ENCODE measurements around the gene WDR45. TPM values are rescaled to one million over a fixed set of nuclear protein-coding genes. Genes with fewer than 3 reads are reported as not detected.
A peak's percentile ranks its signal among the peaks of the same experiment; 100 is the strongest.

WDR45 gene
- total RNA-seq, result 75.7 TPM

GRCh38 chrX:49079489-49080428 is at the start of gene WDR45:
Gene WDR45, minus strand, starts transcription at chrX:49079887. Its CDS starts 1,792 bp downstream, at chrX:49078095.
- peak; percentile 31 to 80 (median 74) for DNase-seq (ENCODE audit: low read depth in 2 of 3, low spot score in 2 of 3)

- DNase-seq (ENCODE audit: low read depth in 2 of 3, low spot score in 2 of 3), result peak in 1 of 3 donors; percentile 30
Measured at GRCh38 chrX:49129427-49129826, 49.7 kb upstream of the WDR45 start.

- DNase-seq (ENCODE audit: low read depth in 2 of 3, low spot score in 2 of 3), result peak in 1 of 3 donors; percentile 44
Measured at GRCh38 chrX:49127742-49128258, 48.1 kb upstream of the WDR45 start.

DNA sequence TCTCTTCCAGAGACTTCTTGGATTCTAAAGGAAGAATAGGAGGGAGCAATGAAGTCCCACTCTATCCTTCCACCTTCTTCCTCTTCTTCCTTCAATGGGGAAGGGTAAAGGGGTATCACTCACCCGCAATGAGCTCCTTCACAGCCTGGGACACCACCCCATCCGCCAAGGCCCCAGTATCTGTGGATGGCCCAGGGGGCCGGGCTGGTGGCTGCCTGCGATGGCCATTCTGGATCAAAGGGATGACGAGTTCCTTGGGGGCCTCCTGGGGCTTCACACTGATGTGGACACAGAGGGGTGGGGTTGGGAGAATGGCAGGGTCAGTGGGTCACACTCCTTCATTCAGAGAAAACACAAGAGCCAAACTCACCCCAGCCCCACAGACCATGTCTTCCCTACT is 42.8 kb upstream of the WDR45 start:
- DNase-seq (ENCODE audit: low read depth in 2 of 3, low spot score in 2 of 3), result no peak

- peak in 1 of 3 donors; percentile 34 for DNase-seq (ENCODE audit: low read depth in 2 of 3, low spot score in 2 of 3)
Measured at GRCh38 chrX:49120091-49120490, 40.4 kb upstream of the WDR45 start.

- no peak for DNase-seq (ENCODE audit: low read depth in 2 of 3, low spot score in 2 of 3)
Measured at GRCh38 chrX:49117581-49117980, 37.9 kb upstream of the WDR45 start.

DNA sequence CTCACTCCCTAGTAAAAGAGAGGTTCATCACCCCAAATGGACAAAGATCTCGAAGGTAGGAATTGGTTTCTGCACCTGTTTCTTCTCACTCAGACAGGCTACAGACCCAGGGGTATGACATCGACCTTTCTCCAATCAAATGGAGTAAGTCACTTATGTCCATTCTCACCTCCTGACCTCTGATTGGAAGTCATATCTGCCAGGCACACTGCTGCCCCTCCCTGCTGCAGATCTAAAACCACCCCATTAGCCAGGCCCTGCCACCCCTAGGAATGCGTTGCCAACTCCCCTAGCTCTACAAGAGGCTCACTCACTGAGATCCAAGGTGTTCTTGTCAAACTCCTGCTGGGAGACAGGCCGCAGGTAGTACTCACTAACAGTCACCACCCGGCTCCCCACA is 37.0 kb upstream of the WDR45 start:
- DNase-seq (ENCODE audit: low read depth in 2 of 3, low spot score in 2 of 3), result no peak

DNA sequence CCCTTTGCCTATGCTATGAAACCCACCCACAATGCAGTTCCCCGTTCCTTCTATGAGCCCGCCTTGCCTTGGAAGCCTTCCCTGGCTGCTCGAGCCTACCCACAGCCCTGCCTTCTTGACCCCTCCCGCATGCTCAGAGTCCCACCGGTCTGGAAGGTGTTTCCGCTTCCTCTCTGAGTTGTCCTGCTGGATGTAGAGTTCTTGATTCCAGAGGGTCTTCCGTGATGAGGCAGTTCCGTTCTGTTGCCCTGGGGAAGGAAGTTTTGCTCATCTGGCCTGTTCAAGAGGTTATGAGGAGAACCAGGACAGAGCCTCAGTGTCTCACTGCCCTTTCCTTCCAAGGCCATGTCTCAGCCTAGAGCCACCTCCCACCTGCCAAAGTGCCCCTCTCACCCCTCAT is 36.4 kb upstream of the WDR45 start:
- no peak for DNase-seq (ENCODE audit: low read depth in 2 of 3, low spot score in 2 of 3)

- no peak for DNase-seq (ENCODE audit: low read depth in 2 of 3, low spot score in 2 of 3)
Measured at GRCh38 chrX:49111791-49112190, 32.1 kb upstream of the WDR45 start.

- DNase-seq (ENCODE audit: low read depth in 2 of 3, low spot score in 2 of 3), result no peak
Measured at GRCh38 chrX:49110417-49110816, 30.7 kb upstream of the WDR45 start.

DNA sequence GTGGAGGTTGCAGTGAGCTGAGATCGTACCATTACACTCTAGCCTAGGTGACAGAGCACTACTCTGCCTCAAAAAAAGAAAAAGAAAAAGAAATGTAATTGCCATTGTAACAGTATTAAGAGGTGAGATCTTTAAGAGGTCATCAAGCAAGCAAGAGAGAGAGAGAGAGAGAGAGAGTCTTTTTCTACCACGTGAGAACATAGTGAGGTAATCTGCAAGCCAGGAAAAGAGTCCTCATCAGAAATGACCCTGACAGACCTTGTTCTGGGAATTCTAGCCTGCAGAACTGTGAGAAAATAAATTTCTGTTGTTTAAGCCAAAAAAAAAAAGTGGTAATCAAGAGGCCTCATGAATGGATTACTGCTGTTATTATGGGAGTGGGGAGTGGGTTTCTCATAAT is 29.0 kb upstream of the WDR45 start:
- no peak for DNase-seq (ENCODE audit: low read depth in 2 of 3, low spot score in 2 of 3)

GRCh38 chrX:49106930-49107329 is 27.2 kb upstream of the WDR45 start:
- peak in 1 of 3 donors; percentile 48 for DNase-seq (ENCODE audit: low read depth in 2 of 3, low spot score in 2 of 3)

DNA sequence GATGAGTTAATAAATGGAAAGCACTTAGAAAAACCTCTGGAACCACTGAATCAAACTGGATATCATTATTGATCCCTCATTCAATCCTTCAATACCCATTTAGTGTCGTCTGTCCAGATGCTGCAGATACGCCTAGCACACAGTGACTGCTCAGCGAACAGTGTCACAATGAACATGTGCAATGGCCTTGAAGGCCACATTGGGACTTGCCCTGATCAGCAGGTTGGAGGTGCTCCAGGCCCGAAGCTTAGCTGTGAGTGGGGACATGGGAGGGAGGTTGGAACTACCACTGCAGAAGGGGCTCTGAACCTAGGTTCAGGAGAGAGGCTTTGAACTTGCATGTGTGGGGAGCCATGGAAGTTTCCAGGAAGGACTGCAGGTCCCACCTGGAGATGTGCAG is 26.6 kb upstream of the WDR45 start:
- DNase-seq (ENCODE audit: low read depth in 2 of 3, low spot score in 2 of 3), result no peak

- DNase-seq (ENCODE audit: low read depth in 2 of 3, low spot score in 2 of 3), result no peak
Measured at GRCh38 chrX:49103637-49104036, 23.9 kb upstream of the WDR45 start.

DNA sequence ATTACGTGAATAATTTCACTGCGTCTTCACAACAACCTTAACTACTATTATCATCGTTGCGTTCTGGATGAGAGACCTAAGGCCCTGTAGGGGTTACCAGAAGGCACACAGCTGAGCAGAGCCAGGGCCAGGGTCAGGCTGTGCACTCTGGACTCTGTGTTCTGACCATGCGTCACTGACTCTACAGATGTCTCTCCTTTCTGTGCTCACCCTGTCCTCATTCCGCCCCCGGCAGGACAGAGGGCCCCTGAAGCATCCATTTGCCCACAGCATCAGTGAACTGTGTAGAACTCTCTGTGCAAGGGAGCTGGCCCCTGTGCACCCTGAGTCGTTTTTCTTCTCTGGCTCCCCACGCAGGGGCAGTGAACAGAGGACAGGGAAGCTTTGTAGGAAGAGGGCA is 22.5 kb upstream of the WDR45 start:
- no peak for DNase-seq (ENCODE audit: low read depth in 2 of 3, low spot score in 2 of 3)

DNA sequence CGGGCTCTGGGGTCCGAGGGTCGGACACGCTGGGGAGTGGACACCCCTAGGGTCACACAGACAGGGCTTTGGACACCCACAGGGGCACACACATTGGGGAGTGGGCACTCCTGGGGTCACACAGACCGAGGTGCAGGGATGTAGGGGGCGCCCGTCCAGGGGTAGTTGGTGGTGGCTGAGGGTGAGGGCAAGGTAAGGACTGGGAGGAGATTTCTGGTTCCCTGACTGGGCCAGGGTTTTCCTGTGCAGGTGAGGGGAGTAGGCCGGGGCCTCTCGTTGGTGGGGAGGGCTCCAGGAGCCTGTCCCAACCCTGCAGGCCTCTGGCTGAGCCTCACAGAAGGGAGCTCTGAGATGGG is 21.9 kb upstream of the WDR45 start:
- peak in 1 of 3 donors; percentile 13 for DNase-seq (ENCODE audit: low read depth in 2 of 3, low spot score in 2 of 3)

DNA sequence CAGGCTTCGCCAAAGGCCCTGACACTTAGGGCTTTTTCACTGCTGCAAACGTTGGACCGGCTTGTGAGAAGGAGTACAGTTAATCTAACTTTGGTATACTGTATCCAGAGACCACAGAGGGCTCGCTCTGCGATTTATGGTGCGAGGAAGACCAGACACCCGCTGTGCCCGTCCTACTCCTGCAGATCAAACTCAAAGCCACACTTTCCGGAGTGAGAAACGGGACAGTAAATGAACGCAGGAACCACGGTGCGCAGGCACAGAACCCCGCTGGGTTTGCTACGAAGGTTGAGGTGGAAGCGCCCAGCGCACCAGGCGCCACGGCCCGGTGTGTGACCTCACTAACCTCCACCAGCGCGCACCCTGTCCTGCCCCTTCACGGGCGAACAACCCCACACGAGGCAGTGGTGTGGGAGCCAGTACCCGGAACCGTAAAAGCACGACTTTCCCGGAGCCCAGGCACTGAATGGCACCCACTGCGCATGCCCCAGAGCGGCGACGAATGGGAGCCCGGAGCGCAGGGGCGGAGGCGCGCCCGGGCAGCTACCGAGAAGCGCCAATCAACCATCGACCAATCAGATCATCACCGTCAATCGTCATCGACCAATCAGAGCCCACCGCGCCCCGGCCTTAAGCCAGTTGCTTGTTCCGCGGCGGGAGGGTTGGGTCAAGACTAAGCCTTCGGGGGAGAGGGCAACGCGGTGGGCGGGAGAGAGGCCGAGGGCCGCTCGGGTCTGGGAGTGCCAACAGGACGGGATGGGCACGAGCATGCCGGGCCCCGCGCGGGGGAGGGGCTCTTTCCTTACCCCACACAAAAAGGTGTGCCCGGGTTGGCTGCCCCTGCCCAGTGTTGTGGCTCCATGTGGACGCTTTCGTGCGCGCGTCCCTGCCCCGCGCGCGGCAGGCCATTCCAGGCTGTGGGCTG is 21.3 kb upstream of the WDR45 start:
- peak; percentile 72 to 90 (median 87) for DNase-seq (ENCODE audit: low read depth in 2 of 3, low spot score in 2 of 3)

GRCh38 chrX:49096419-49096818 is 16.7 kb upstream of the WDR45 start:
- no peak for DNase-seq (ENCODE audit: low read depth in 2 of 3, low spot score in 2 of 3)

- DNase-seq (ENCODE audit: low read depth in 2 of 3, low spot score in 2 of 3), result no peak
Measured at GRCh38 chrX:49089553-49089952, 9.9 kb upstream of the WDR45 start.

DNA sequence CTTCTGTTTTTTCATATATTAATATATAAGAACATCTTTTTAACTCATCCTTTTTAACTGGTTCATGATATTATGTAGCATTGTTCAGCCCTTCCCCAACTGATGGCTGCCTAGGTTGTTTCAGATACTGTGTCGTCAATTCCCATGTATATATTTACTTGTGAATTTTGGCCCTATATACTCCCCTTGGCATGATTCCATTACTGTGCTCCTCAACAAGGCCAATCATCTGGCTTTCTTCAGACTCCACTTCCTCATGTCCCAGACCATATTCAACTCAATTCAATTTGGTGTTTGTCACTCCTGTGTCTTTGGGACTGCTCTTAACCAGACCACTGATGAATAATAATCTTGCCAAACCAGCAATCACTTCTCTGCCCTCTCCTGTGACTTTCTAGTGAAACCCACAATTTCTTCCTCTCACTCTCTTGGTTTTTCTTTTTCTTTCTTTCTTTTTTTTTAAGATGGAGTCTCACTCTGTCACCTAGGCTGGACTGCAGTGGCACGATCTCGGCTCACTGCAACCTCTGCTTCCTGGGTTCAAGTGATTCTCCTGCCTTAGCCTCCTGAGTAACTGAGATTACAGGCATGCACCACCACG is 2.7 kb upstream of the WDR45 start:
- DNase-seq (ENCODE audit: low read depth in 2 of 3, low spot score in 2 of 3), result no peak

DNA sequence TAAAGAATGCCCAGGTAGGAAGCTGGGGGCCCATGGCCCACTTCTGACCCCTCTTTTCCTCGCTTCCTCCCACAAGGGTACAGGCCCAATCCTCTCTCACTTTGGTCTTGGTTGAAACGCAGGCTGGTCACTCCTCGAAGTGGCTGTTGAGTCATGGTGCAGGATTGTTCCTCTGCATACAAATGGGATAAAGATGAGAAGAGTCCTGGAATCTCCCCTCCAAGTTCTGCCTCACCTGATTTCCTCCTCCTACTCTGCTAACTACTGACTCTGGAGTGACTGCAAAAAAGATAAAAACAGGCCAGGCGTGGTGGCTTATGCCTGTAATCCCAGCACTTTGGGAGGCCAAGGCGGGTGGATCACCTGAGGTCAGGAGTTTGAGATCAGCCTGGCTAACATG is 1.7 kb downstream of the WDR45 start:
- DNase-seq (ENCODE audit: low read depth in 2 of 3, low spot score in 2 of 3), result no peak

Measured in hematopoietic multipotent progenitor cell (in vitro differentiated cells).